Left ventricle myocardium inferior (tissue), 1 donor: ENCODE measurements around the gene C1orf21. TPM values are rescaled to one million over a fixed set of nuclear protein-coding genes. Genes with fewer than 3 reads are reported as not detected.

Source experiments
- DNase-seq: peaks from one replicate; pipeline ENCODE4 v3.0.0-alpha.2; 2020
- H3K27ac ChIP-seq: fragments of 200-600 bp; replicated peaks from 2 replicates; pipeline ENCODE4 v1.8.0; 2021
- H3K27me3 ChIP-seq: fragments of 200-600 bp; 2 replicates; pipeline ENCODE4 v1.8.0; 2021; ENCODE audit warnings: low read depth
- H3K36me3 ChIP-seq: fragments of 200-600 bp; 2 replicates; pipeline ENCODE4 v1.8.0; 2021
- H3K4me1 ChIP-seq: fragments of 200-600 bp; 2 replicates; pipeline ENCODE4 v1.8.0; 2021
- H3K4me3 ChIP-seq: fragments of 200-600 bp; 2 replicates; pipeline ENCODE4 v1.8.0; 2021; ENCODE audit warnings: mild to moderate bottlenecking, moderate library complexity
- H3K9me3 ChIP-seq: fragments of 200-600 bp; replicated peaks from 2 replicates; pipeline ENCODE4 v1.8.0; 2021
- intact Hi-C: fragments of 100-400 bp; cut with micrococcal nuclease; formaldehyde crosslinking; loops from one replicate; pipeline ENCODE4 v1.11.0; 2022
- total RNA-seq: library from RNA; stranded (reverse); fragmentation: NEBNext Ultra II Directional; extraction: Animal tissue kit (Norgen Biotek cat#: 25700); gene quantifications from one replicate; pipeline ENCODE4 v1.2.1, GENCODE V29; 2021
- TF ChIP-seq, protein P1 (sequence below): fragments of 200-600 bp; IDR thresholded peaks from 2 replicates; pipeline ENCODE4 v1.8.0; 2021; ENCODE audit warnings: antibody characterized with exemption, mild to moderate bottlenecking, borderline replicate concordance
- donor health status: DM: no; HTN: yes; CAD: no; lungs with severe emphysema.

C1orf21 gene
- total RNA-seq, 1 donor from 2014 or later = 79.9 TPM

DNA sequence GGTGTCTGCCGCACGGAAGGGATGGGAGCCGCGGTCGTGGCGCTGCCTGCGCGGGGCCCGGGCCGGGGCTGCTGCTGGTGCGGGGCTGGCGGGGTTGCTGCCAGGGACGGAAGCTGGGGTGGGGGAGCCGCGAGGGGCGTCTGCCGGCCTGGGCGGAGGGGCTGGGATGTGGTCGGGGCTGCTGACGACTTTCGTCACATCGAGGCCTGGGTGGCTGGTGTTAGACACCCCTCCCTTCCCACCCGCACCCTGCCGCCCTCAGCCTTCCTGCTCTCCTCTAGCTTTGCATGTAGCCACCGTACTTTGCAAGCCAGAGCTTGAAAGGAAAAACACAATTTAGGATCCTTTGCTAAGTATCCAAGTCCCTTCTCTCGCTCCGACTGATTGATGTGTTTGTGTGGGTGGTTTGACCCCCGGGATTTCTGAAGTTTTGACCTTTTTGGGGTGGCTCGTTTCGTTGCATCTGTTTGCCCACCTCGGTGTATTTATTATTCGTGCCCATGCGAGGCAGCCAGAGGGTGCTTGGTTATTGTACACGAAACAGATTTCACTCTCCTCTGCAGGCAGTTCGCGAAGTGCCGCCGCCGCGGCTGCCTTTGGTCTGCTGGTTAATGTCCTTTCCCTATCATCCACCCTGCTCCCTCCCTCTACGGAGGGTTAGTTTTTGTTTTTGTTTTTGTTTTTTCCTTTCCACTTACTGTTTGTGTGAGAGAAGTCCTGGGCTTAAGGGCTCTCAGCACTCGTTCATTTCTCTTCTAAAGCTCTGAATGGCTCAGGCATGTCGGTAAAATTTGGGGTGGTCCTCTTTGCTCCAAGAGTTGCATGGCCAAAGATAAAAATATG lies 868 bp downstream of the C1orf21 start:
- TF ChIP-seq, protein P1, sequence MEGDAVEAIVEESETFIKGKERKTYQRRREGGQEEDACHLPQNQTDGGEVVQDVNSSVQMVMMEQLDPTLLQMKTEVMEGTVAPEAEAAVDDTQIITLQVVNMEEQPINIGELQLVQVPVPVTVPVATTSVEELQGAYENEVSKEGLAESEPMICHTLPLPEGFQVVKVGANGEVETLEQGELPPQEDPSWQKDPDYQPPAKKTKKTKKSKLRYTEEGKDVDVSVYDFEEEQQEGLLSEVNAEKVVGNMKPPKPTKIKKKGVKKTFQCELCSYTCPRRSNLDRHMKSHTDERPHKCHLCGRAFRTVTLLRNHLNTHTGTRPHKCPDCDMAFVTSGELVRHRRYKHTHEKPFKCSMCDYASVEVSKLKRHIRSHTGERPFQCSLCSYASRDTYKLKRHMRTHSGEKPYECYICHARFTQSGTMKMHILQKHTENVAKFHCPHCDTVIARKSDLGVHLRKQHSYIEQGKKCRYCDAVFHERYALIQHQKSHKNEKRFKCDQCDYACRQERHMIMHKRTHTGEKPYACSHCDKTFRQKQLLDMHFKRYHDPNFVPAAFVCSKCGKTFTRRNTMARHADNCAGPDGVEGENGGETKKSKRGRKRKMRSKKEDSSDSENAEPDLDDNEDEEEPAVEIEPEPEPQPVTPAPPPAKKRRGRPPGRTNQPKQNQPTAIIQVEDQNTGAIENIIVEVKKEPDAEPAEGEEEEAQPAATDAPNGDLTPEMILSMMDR = peak; percentile 36
- H3K27ac ChIP-seq = peak overlapping the region; percentile 94
- H3K36me3 ChIP-seq = no peaks in the 10 kb centered on the region
- H3K27me3 ChIP-seq = no peaks in the 10 kb centered on the region
- peaks cover 66% of the 10 kb centered on the region for H3K4me1 ChIP-seq
- peak overlapping the region; percentile 95 for H3K4me3 ChIP-seq
- intact Hi-C loops = loop anchor here (5.0 kb wide), 1 partner anchor 175 kb away; no protein-coding TSS in a partner anchor
- no peaks in the 10 kb centered on the region for H3K9me3 ChIP-seq
- DNase-seq = peak; percentile 49

DNA sequence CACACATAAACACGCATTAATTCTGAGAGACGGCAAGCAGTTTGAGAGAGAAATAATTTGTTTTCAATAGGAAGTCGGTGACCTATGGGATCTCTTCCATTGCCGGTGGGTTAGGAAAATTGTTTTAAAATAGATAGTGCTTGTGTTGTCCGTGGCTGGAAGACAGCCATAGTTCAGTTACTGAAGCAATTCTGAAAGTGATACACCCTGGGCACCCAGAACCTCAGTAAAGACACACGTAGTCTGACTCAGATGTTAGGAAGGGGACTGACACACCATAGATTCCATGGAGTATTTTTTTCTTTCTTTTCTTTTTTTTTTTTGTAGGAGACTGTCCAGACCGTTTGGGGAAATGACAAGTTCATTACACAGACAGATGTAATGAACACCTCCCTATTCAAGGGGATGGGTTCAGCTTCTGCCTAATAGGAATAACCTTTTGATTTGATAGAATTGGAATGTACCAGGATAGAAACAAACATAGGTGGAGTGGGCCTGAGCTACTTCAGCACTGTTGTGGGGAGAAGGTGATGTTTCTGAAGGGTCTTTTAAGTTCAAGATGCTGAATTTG lies 1.6 kb downstream of the C1orf21 start:
- no peak for DNase-seq
- intact Hi-C loops = loop anchor here (5.0 kb wide), 1 partner anchor 174 kb away; no protein-coding TSS in a partner anchor
- Histone ChIP-seq H3K36me3 (no peaks in the 10 kb centered on the region), H3K4me1 (peaks cover 73% of the 10 kb centered on the region), H3K4me3 (peak overlapping the region; percentile 95), H3K27ac (peak overlapping the region; percentile 94), H3K27me3 (no peaks in the 10 kb centered on the region), H3K9me3 (no peaks in the 10 kb centered on the region)
- TF ChIP-seq, protein P1 = no peak

GRCh38 chr1:184388971-184389370 lies 2.1 kb downstream of the C1orf21 start:
- Histone ChIP-seq H3K27ac (peak overlapping the region; percentile 94), H3K4me1 (peaks cover 79% of the 10 kb centered on the region), H3K9me3 (no peaks in the 10 kb centered on the region), H3K27me3 (no peaks in the 10 kb centered on the region), H3K4me3 (peak overlapping the region; percentile 95), H3K36me3 (no peaks in the 10 kb centered on the region)
- TF ChIP-seq, protein P1 = no peak
- intact Hi-C loops = loop anchor here (5.0 kb wide), 1 partner anchor 173 kb away; no protein-coding TSS in a partner anchor
- DNase-seq = no peak

- no peak for DNase-seq
- Histone ChIP-seq H3K4me3 (peak overlapping the region; percentile 95), H3K36me3 (no peaks in the 10 kb centered on the region), H3K9me3 (no peaks in the 10 kb centered on the region), H3K27me3 (no peaks in the 10 kb centered on the region), H3K4me1 (peaks cover 84% of the 10 kb centered on the region), H3K27ac (peak overlapping the region; percentile 94)
- intact Hi-C loops = loop anchor here (5.0 kb wide), 1 partner anchor 173 kb away; no protein-coding TSS in a partner anchor
- TF ChIP-seq, protein P1 = no peak
These were observed 2.6 kb downstream of the C1orf21 start for GRCh38 chr1:184389446-184389845.

- TF ChIP-seq, protein P1 = no peak
These were observed 4.1 kb downstream of the C1orf21 start for GRCh38 chr1:184390889-184391288.

More at GRCh38 chr1:184390889-184391288, 4.1 kb downstream of the C1orf21 start:
- intact Hi-C loops = no loop called here
- Histone ChIP-seq H3K4me3 (no peak overlapping the region), H3K4me1 (peaks cover 96% of the 10 kb centered on the region), H3K36me3 (no peaks in the 10 kb centered on the region), H3K27me3 (no peaks in the 10 kb centered on the region), H3K9me3 (no peaks in the 10 kb centered on the region), H3K27ac (peak overlapping the region; percentile 6)
- DNase-seq = no peak
